RWPE2 (cell line): ENCODE data around the gene GPRC5D.

Experiments
- ATAC-seq: fragments of 200-7000 bp; cut with Tn5 transposase; 3 replicates; pipeline ENCODE4 v1.9.1; 2021; ENCODE audit warnings: low read depth
- DNase-seq: peaks from one replicate; pipeline ENCODE4 v3.0.0-alpha.2; 2020; ENCODE audit warnings: low spot score
- H3K27ac ChIP-seq: fragments of 450-650 bp; 2 replicates; pipeline ENCODE4 v1.5.1; 2017; ENCODE audit warnings: mild to moderate bottlenecking; ENCODE audit not compliant: poor library complexity, severe bottlenecking
- H3K27me3 ChIP-seq: fragments of 250-450 bp; sonication (Bioruptor Pico); 2 replicates; pipeline ENCODE4 v1.5.1; 2021; ENCODE audit warnings: mild to moderate bottlenecking, moderate library complexity; ENCODE audit not compliant: insufficient read depth, poor library complexity, severe bottlenecking
- H3K36me3 ChIP-seq: fragments of 250-450 bp; sonication (Bioruptor Pico); 2 replicates; pipeline ENCODE4 v1.5.1; 2020; ENCODE audit warnings: low read depth, mild to moderate bottlenecking, moderate library complexity
- H3K4me1 ChIP-seq: fragments of 250-450 bp; sonication (Bioruptor Pico); 2 replicates; pipeline ENCODE4 v1.5.1; 2021; ENCODE audit warnings: mild to moderate bottlenecking, moderate library complexity; ENCODE audit not compliant: insufficient read depth, poor library complexity, severe bottlenecking
- H3K4me3 ChIP-seq: fragments of 250-450 bp; sonication (Bioruptor Pico); 2 replicates; pipeline ENCODE4 v1.5.1; 2021; ENCODE audit warnings: mild to moderate bottlenecking, moderate library complexity; ENCODE audit not compliant: severe bottlenecking
- H3K9me3 ChIP-seq: fragments of 250-450 bp; sonication (Bioruptor Pico); 2 replicates; pipeline ENCODE4 v1.5.1; 2021; ENCODE audit warnings: mild to moderate bottlenecking, moderate library complexity; ENCODE audit not compliant: severe bottlenecking
- CTCF ChIP-seq: fragments of 450-650 bp; IDR thresholded peaks from one replicate; pipeline ENCODE4 v1.5.1; 2017; ENCODE audit warnings: mild to moderate bottlenecking, moderate library complexity; ENCODE audit not compliant: poor library complexity, severe bottlenecking

GPRC5D gene

GRCh38 chr12:12979731-12980259 lies 27.8 kb upstream of the GPRC5D start:
- DNase-seq: no peak
- no peak for TF ChIP-seq CTCF
- no peaks in the 10 kb centered on the region for H3K27me3 ChIP-seq
- no peaks in the 10 kb centered on the region for H3K9me3 ChIP-seq
- H3K4me3 ChIP-seq: no peak overlapping the region
- ATAC-seq: peak; percentile 82
- H3K4me1 ChIP-seq: peaks cover 16% of the 10 kb centered on the region
- peak overlapping the region; percentile 63 for H3K27ac ChIP-seq
- H3K36me3 ChIP-seq: peaks cover 12% of the 10 kb centered on the region

GRCh38 chr12:12979126-12979525 lies 27.2 kb upstream of the GPRC5D start:
- ATAC-seq (no peak), DNase-seq (no peak)
- Histone ChIP-seq H3K4me3 (no peak overlapping the region), H3K27me3 (no peaks in the 10 kb centered on the region), H3K9me3 (no peaks in the 10 kb centered on the region), H3K4me1 (peaks cover 16% of the 10 kb centered on the region), H3K27ac (peak overlapping the region; percentile 63), H3K36me3 (peaks cover 11% of the 10 kb centered on the region)
- no peak for TF ChIP-seq CTCF

GRCh38 chr12:12977231-12977630 lies 25.3 kb upstream of the GPRC5D start:
- H3K4me3 ChIP-seq: no peak overlapping the region
- peaks cover 8% of the 10 kb centered on the region for H3K36me3 ChIP-seq
- no peaks in the 10 kb centered on the region for H3K27me3 ChIP-seq
- H3K9me3 ChIP-seq: no peaks in the 10 kb centered on the region
- TF ChIP-seq CTCF: no peak
- DNase-seq (no peak), ATAC-seq (no peak)
- peaks cover 16% of the 10 kb centered on the region for H3K4me1 ChIP-seq
- peak overlapping the region; percentile 63 for H3K27ac ChIP-seq

- ATAC-seq: peak; percentile 80
- no peak for DNase-seq
- H3K4me1 ChIP-seq: peaks cover 16% of the 10 kb centered on the region
- peak overlapping the region; percentile 63 for H3K27ac ChIP-seq
- peaks cover 8% of the 10 kb centered on the region for H3K36me3 ChIP-seq
- H3K4me3 ChIP-seq: no peak overlapping the region
- H3K27me3 ChIP-seq: no peaks in the 10 kb centered on the region
- H3K9me3 ChIP-seq: no peaks in the 10 kb centered on the region
- no peak for TF ChIP-seq CTCF
Measured at GRCh38 chr12:12976366-12976765, 24.4 kb upstream of the GPRC5D start.

GRCh38 chr12:12975322-12976077 lies 23.5 kb upstream of the GPRC5D start:
- H3K27me3 ChIP-seq: no peaks in the 10 kb centered on the region
- no peak for DNase-seq
- no peak for ATAC-seq
- H3K36me3 ChIP-seq: peaks cover 8% of the 10 kb centered on the region
- peaks cover 16% of the 10 kb centered on the region for H3K4me1 ChIP-seq
- no peak overlapping the region for H3K4me3 ChIP-seq
- TF ChIP-seq CTCF: no peak
- H3K27ac ChIP-seq: peak overlapping the region; percentile 63
- no peaks in the 10 kb centered on the region for H3K9me3 ChIP-seq
